Liver (tissue), 9 donors: ENCODE results near the gene MAN2A2. TPM values are rescaled to one million over a fixed set of nuclear protein-coding genes. Genes with fewer than 3 reads are reported as not detected.

Experiments used
- DNase-seq: peaks from one replicate; pipeline ENCODE4 v3.0.0-alpha.2; 2017; ENCODE audit warnings: low spot score
- H3K27ac ChIP-seq, 2 donors: one replicate each; pipeline ENCODE4 v1.7.0; 2013; ENCODE audit warnings: inconsistent platforms in 2 of 2, low read length in 2 of 2, control low read depth in 1 of 2, low read depth in 1 of 2, mild to moderate bottlenecking in 1 of 2
- H3K27me3 ChIP-seq, 4 donors: one replicate each; pipeline versions ENCODE4 v1.6.1 to v1.7.0; 2013; ENCODE audit warnings: low read length in 3 of 4, inconsistent platforms in 1 of 4, mild to moderate bottlenecking in 1 of 4, moderate library complexity in 1 of 4; ENCODE audit not compliant: control insufficient read depth in 4 of 4, insufficient read depth in 4 of 4
- H3K36me3 ChIP-seq, 4 donors: one replicate each; pipeline versions ENCODE4 v1.6.1 to v1.7.0; 2013; ENCODE audit warnings: low read length in 3 of 4, mild to moderate bottlenecking in 3 of 4, low read depth in 1 of 4, moderate library complexity in 1 of 4; ENCODE audit not compliant: control insufficient read depth in 4 of 4, insufficient read depth in 3 of 4
- H3K4me1 ChIP-seq, 4 donors: one replicate each; pipeline versions ENCODE4 v1.6.1 to v1.7.0; 2013; ENCODE audit warnings: low read length in 3 of 4, mild to moderate bottlenecking in 3 of 4, moderate library complexity in 1 of 4; ENCODE audit not compliant: control insufficient read depth in 4 of 4, insufficient read depth in 4 of 4
- H3K4me3 ChIP-seq, 3 donors: one replicate each; pipeline versions ENCODE4 v1.6.1 to v1.7.0; 2013; ENCODE audit warnings: low read length in 3 of 3, control low read depth in 1 of 3, low read depth in 1 of 3, mild to moderate bottlenecking in 1 of 3
- H3K9ac ChIP-seq, 2 donors: one replicate each; pipeline ENCODE4 v1.7.0; 2013; ENCODE audit warnings: low read length in 2 of 2, mild to moderate bottlenecking in 2 of 2, moderate library complexity in 2 of 2, control low read depth in 1 of 2, low read depth in 1 of 2
- H3K9me3 ChIP-seq, 4 donors: one replicate each; pipeline versions ENCODE4 v1.6.1 to v1.7.0; 2013; ENCODE audit warnings: low read length in 3 of 4; ENCODE audit not compliant: control insufficient read depth in 4 of 4
- ATF3 ChIP-seq: IDR thresholded peaks from 2 replicates; pipeline ENCODE4 v1.6.1; 2016; ENCODE audit warnings: antibody characterized with exemption
- EGR1 ChIP-seq, 2 donors: IDR thresholded peaks; 2 replicates each; pipeline ENCODE4 v1.6.1; 2016 to 2018; ENCODE audit warnings: antibody characterized with exemption in 2 of 2, low read depth in 2 of 2
- FOXA1 ChIP-seq: IDR thresholded peaks from 2 replicates; pipeline ENCODE4 v1.6.1; 2016; ENCODE audit warnings: antibody characterized with exemption
- FOXA2 ChIP-seq: IDR thresholded peaks from 2 replicates; pipeline ENCODE4 v1.6.1; 2016; ENCODE audit warnings: antibody characterized with exemption
- GABPA ChIP-seq, 2 donors: IDR thresholded peaks in 1 of 2; conservative IDR thresholded peaks in 1 of 2; 2 replicates each; pipeline ENCODE4 v1.6.1; 2016; ENCODE audit warnings: antibody characterized with exemption in 2 of 2, mild to moderate bottlenecking in 1 of 2, moderate library complexity in 1 of 2
- HNF4A ChIP-seq, 2 donors: conservative IDR thresholded peaks; 2 replicates each; pipeline ENCODE4 v1.6.1; 2016; ENCODE audit warnings: antibody characterized with exemption in 2 of 2, mild to moderate bottlenecking in 2 of 2
- JUND ChIP-seq, 2 donors: IDR thresholded peaks; 2 replicates each; pipeline ENCODE4 v1.6.1; 2016; ENCODE audit warnings: antibody characterized with exemption in 2 of 2
- REST ChIP-seq: IDR thresholded peaks from 2 replicates; pipeline ENCODE4 v1.6.1; 2016; ENCODE audit warnings: antibody characterized with exemption, mild to moderate bottlenecking
- RXRA ChIP-seq, 2 donors: IDR thresholded peaks; 2 replicates each; pipeline ENCODE4 v1.6.1; 2017 to 2018; ENCODE audit warnings: antibody characterized with exemption in 2 of 2, mild to moderate bottlenecking in 1 of 2
- SP1 ChIP-seq: IDR thresholded peaks from 2 replicates; pipeline ENCODE4 v1.6.1; 2018; ENCODE audit warnings: antibody characterized with exemption, mild to moderate bottlenecking
- YY1 ChIP-seq: IDR thresholded peaks from 2 replicates; pipeline ENCODE4 v1.6.1; 2016; ENCODE audit warnings: antibody characterized with exemption, mild to moderate bottlenecking
- WGBS: extraction: QIAGEN DNeasy Blood & Tissue Kit; methylation state at CpG from one replicate; pipeline ENCODE4 v1.1.7; 2013; 5-methylcytosine and 5-hydroxymethylcytosine counted together
- polyA plus RNA-seq, 2 donors: library from polyadenylated mRNA; stranded (reverse) in 1 of 2; unstranded in 1 of 2; fragments of 200-250 nt in 1 of 2; fragments of >200 nt in 1 of 2; fragmentation: Nextera tagmentation in 1 of 2; extraction: Ambion mirVana in 1 of 2; gene quantifications; one replicate each; pipeline versions ENCODE4 v1.2.1 to v1.2.3, GENCODE V29; 2013 to 2015
- total RNA-seq, 2 donors: library from RNA; depleted of rRNA; stranded (reverse); fragments of >200 nt; gene quantifications; one replicate each; pipeline ENCODE4 v1.2.3, GENCODE V29; 2014
- TF ChIP-seq, protein P1 (sequence below): IDR thresholded peaks from 2 replicates; pipeline ENCODE4 v1.6.1; 2016; ENCODE audit warnings: antibody characterized with exemption
- TF ChIP-seq, protein P2 (sequence below): fragments of 150-350 bp; IDR thresholded peaks from 2 replicates; pipeline ENCODE4 v1.5.1; 2017; ENCODE audit warnings: improper control_type of control experiment, low read depth, low read length; ENCODE audit not compliant: missing input control
- TF ChIP-seq, protein P3 (sequence below): IDR thresholded peaks from 2 replicates; pipeline ENCODE4 v1.6.1; 2016; ENCODE audit warnings: antibody characterized with exemption
- donor health status: healthy.
- donor health status: healthy.
- donor health status: healthy.
- donor health status: healthy.
- donor health status: healthy.

The MAN2A2 gene
- total and polyA plus RNA-seq, 4 donors = 17.3 to 111 (median 50.9) TPM

GRCh38 chr15:90882781-90883525 is 20.1 kb upstream of the MAN2A2 start:
- H3K4me3 ChIP-seq = no peak overlapping the region
- 61% methylated on average over 13 of the region's 13 CpGs for WGBS
- no peaks in the 10 kb centered on the region for H3K27me3 ChIP-seq
- H3K27ac ChIP-seq = peak overlapping the region; percentile 90
- peaks cover 14 to 77% (median 64%) of the 10 kb centered on the region in 4 donors for H3K4me1 ChIP-seq
- H3K9ac ChIP-seq = peak overlapping the region in 1 of 2 donors; percentile 12
- peaks cover 14 to 45% (median 25%) of the 10 kb centered on the region in 4 donors for H3K36me3 ChIP-seq
- DNase-seq = no peak
- H3K9me3 ChIP-seq = no peaks in the 10 kb centered on the region
- TF ChIP-seq HNF4A (conservative IDR thresholded peaks at IDR 0.05) = no peak
- TF ChIP-seq REST = no peak
- no peak for TF ChIP-seq GABPA (IDR thresholded peaks at IDR 0.05 in 1 of 2, conservative IDR thresholded peaks at IDR 0.05 in 1 of 2)
- no peak for TF ChIP-seq FOXA1
- TF ChIP-seq, protein P1, sequence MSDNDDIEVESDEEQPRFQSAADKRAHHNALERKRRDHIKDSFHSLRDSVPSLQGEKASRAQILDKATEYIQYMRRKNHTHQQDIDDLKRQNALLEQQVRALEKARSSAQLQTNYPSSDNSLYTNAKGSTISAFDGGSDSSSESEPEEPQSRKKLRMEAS = no peak
- no peak for TF ChIP-seq YY1
- TF ChIP-seq RXRA (IDR thresholded peaks at IDR 0.05) = no peak
- no peak for TF ChIP-seq FOXA2
- TF ChIP-seq SP1 = no peak
- no peak for TF ChIP-seq EGR1 (IDR thresholded peaks at IDR 0.05; ENCODE audit: low read depth in 2 of 2)
- no peak for TF ChIP-seq JUND (IDR thresholded peaks at IDR 0.05)
- TF ChIP-seq, protein P2, sequence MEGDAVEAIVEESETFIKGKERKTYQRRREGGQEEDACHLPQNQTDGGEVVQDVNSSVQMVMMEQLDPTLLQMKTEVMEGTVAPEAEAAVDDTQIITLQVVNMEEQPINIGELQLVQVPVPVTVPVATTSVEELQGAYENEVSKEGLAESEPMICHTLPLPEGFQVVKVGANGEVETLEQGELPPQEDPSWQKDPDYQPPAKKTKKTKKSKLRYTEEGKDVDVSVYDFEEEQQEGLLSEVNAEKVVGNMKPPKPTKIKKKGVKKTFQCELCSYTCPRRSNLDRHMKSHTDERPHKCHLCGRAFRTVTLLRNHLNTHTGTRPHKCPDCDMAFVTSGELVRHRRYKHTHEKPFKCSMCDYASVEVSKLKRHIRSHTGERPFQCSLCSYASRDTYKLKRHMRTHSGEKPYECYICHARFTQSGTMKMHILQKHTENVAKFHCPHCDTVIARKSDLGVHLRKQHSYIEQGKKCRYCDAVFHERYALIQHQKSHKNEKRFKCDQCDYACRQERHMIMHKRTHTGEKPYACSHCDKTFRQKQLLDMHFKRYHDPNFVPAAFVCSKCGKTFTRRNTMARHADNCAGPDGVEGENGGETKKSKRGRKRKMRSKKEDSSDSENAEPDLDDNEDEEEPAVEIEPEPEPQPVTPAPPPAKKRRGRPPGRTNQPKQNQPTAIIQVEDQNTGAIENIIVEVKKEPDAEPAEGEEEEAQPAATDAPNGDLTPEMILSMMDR = no peak
- TF ChIP-seq ATF3 = no peak
- TF ChIP-seq, protein P3, sequence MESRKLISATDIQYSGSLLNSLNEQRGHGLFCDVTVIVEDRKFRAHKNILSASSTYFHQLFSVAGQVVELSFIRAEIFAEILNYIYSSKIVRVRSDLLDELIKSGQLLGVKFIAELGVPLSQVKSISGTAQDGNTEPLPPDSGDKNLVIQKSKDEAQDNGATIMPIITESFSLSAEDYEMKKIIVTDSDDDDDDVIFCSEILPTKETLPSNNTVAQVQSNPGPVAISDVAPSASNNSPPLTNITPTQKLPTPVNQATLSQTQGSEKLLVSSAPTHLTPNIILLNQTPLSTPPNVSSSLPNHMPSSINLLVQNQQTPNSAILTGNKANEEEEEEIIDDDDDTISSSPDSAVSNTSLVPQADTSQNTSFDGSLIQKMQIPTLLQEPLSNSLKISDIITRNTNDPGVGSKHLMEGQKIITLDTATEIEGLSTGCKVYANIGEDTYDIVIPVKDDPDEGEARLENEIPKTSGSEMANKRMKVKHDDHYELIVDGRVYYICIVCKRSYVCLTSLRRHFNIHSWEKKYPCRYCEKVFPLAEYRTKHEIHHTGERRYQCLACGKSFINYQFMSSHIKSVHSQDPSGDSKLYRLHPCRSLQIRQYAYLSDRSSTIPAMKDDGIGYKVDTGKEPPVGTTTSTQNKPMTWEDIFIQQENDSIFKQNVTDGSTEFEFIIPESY = no peak
